Liver (tissue), 3 donors: ENCODE data around the gene GNA14.

Source experiments
- ATF3 ChIP-seq: IDR thresholded peaks from 2 replicates; pipeline ENCODE4 v1.6.1; 2016; ENCODE audit warnings: antibody characterized with exemption
- CTCF ChIP-seq: fragments of 150-350 bp; IDR thresholded peaks from 2 replicates; pipeline ENCODE4 v1.5.1; 2017; ENCODE audit warnings: improper control_type of control experiment, low read depth, low read length; ENCODE audit not compliant: missing input control
- FOXA1 ChIP-seq: IDR thresholded peaks from 2 replicates; pipeline ENCODE4 v1.6.1; 2016; ENCODE audit warnings: antibody characterized with exemption
- GABPA ChIP-seq, 2 donors: IDR thresholded peaks in 1 of 2; conservative IDR thresholded peaks in 1 of 2; 2 replicates each; pipeline ENCODE4 v1.6.1; 2016; ENCODE audit warnings: antibody characterized with exemption in 2 of 2, mild to moderate bottlenecking in 1 of 2, moderate library complexity in 1 of 2
- JUND ChIP-seq, 2 donors: IDR thresholded peaks; 2 replicates each; pipeline ENCODE4 v1.6.1; 2016; ENCODE audit warnings: antibody characterized with exemption in 2 of 2
- MAX ChIP-seq: IDR thresholded peaks from 2 replicates; pipeline ENCODE4 v1.6.1; 2016; ENCODE audit warnings: antibody characterized with exemption
- RAD21 ChIP-seq, 2 donors: IDR thresholded peaks; 2 replicates each; pipeline ENCODE4 v1.6.1; 2016; ENCODE audit warnings: antibody characterized with exemption in 2 of 2, mild to moderate bottlenecking in 2 of 2
- SP1 ChIP-seq: IDR thresholded peaks from 2 replicates; pipeline ENCODE4 v1.6.1; 2018; ENCODE audit warnings: antibody characterized with exemption, mild to moderate bottlenecking
- TAF1 ChIP-seq: conservative IDR thresholded peaks from 2 replicates; pipeline ENCODE4 v1.6.1; 2016; ENCODE audit warnings: antibody characterized with exemption, mild to moderate bottlenecking
- ZBTB33 ChIP-seq: IDR thresholded peaks from 2 replicates; pipeline ENCODE4 v1.6.1; 2016; ENCODE audit warnings: antibody characterized with exemption
- donor health status: healthy.
- donor health status: healthy.

- no peak for TF ChIP-seq ATF3
- TF ChIP-seq CTCF: no peak
- no peak for TF ChIP-seq MAX
- no peak for TF ChIP-seq RAD21 (IDR thresholded peaks at IDR 0.05)
- TF ChIP-seq SP1: no peak
- no peak for TF ChIP-seq TAF1
- no peak for TF ChIP-seq JUND (IDR thresholded peaks at IDR 0.05)
- no peak for TF ChIP-seq ZBTB33
- no peak for TF ChIP-seq FOXA1
- no peak for TF ChIP-seq GABPA (IDR thresholded peaks at IDR 0.05 in 1 of 2, conservative IDR thresholded peaks at IDR 0.05 in 1 of 2)
Measured at GRCh38 chr9:77640741-77641580, 7.2 kb downstream of the GNA14 start.
